Suprapubic skin (tissue), 4 donors: ENCODE data around the gene FAM53A. TPM values are rescaled to one million over a fixed set of nuclear protein-coding genes. Genes with fewer than 3 reads are reported as not detected.

Experiments
- DNase-seq, 2 donors: peaks; one replicate each; pipeline ENCODE4 v3.0.0-alpha.2; 2019; ENCODE audit warnings: low spot score in 2 of 2
- H3K27ac ChIP-seq: fragments of 200-600 bp; sonication (generic); one replicate; pipeline ENCODE4 v1.5.1; 2019
- H3K27me3 ChIP-seq: fragments of 200-600 bp; sonication (generic); one replicate; pipeline ENCODE4 v1.5.1; 2019
- H3K36me3 ChIP-seq: fragments of 200-600 bp; sonication (generic); one replicate; pipeline ENCODE4 v1.5.1; 2019
- H3K4me1 ChIP-seq: fragments of 200-600 bp; sonication (generic); one replicate; pipeline ENCODE4 v1.5.1; 2019
- H3K4me3 ChIP-seq: fragments of 200-600 bp; sonication (generic); one replicate; pipeline ENCODE4 v1.5.1; 2019; ENCODE audit warnings: mild to moderate bottlenecking
- H3K9me3 ChIP-seq: fragments of 200-600 bp; sonication (generic); one replicate; pipeline ENCODE4 v1.5.1; 2019
- EP300 ChIP-seq: sonication (generic); formaldehyde crosslinking; IDR thresholded peaks from one replicate; pipeline ENCODE4 v1.6.1; 2017; ENCODE audit warnings: antibody characterized with exemption
- POLR2A ChIP-seq, 2 donors: fragments of 450-650 bp; IDR thresholded peaks; one replicate each; pipeline ENCODE4 v1.6.1; 2017; ENCODE audit warnings: antibody characterized with exemption in 2 of 2, mild to moderate bottlenecking in 2 of 2, moderate library complexity in 2 of 2
- POLR2AphosphoS5 ChIP-seq, 3 donors: sonication (generic); formaldehyde crosslinking; IDR thresholded peaks; one replicate each; pipeline ENCODE4 v1.6.1; 2017; ENCODE audit warnings: antibody characterized with exemption in 3 of 3
- WGBS: methylation state at CpG from one replicate; pipeline ENCODE4 v1.1.5; 2018; 5-methylcytosine and 5-hydroxymethylcytosine counted together
- total RNA-seq, 4 donors: library from RNA; depleted of rRNA; stranded (reverse); fragments of >200 nt; gene quantifications; one replicate each; pipeline ENCODE4 v1.1.0, GENCODE V29; 2016
- TF ChIP-seq, protein P1 (sequence below), 2 donors: fragments of 200-600 bp in 1 of 2; fragments of 450-650 bp in 1 of 2; sonication (generic) in 1 of 2; IDR thresholded peaks; one replicate each; pipeline ENCODE4 v1.5.1; 2016 to 2019; ENCODE audit warnings: antibody characterized with exemption in 2 of 2, mild to moderate bottlenecking in 1 of 2, moderate library complexity in 1 of 2

FAM53A gene
- total RNA-seq, 4 donors from 2014 or later = 2.2 to 8.0 (median 4.9) TPM

DNA sequence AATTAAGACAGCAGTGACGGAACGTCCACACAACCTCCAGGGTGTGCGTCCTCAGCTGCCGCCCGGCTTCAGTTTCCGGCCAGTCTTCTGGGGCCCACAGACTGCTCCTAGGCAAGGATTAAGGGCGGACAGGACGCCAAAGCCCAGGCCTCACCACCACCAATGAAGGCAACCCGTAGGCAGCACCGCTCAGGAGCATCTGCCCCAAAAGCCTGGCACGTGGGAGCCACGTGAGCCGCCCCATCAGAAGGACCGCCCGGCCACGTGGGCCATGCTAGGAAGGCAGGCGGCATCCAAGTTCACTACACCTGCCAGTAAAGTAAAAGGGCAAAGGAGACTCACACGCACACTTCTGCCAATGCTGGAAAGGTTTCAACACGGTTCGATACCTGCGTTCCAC lies 14.3 kb downstream of the FAM53A start:
- 96% methylated on average over 19 of the region's 21 CpGs for WGBS
- Histone ChIP-seq H3K9me3 (no peaks in the 10 kb centered on the region), H3K36me3 (no peaks in the 10 kb centered on the region), H3K4me3 (no peak overlapping the region), H3K4me1 (no peaks in the 10 kb centered on the region), H3K27me3 (no peaks in the 10 kb centered on the region), H3K27ac (no peak overlapping the region)
- DNase-seq = no peak
- no peak for TF ChIP-seq EP300
- no peak for TF ChIP-seq POLR2AphosphoS5 (IDR thresholded peaks at IDR 0.05)
- TF ChIP-seq, protein P1, sequence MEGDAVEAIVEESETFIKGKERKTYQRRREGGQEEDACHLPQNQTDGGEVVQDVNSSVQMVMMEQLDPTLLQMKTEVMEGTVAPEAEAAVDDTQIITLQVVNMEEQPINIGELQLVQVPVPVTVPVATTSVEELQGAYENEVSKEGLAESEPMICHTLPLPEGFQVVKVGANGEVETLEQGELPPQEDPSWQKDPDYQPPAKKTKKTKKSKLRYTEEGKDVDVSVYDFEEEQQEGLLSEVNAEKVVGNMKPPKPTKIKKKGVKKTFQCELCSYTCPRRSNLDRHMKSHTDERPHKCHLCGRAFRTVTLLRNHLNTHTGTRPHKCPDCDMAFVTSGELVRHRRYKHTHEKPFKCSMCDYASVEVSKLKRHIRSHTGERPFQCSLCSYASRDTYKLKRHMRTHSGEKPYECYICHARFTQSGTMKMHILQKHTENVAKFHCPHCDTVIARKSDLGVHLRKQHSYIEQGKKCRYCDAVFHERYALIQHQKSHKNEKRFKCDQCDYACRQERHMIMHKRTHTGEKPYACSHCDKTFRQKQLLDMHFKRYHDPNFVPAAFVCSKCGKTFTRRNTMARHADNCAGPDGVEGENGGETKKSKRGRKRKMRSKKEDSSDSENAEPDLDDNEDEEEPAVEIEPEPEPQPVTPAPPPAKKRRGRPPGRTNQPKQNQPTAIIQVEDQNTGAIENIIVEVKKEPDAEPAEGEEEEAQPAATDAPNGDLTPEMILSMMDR (IDR thresholded peaks at IDR 0.05) = no peak
- TF ChIP-seq POLR2A (IDR thresholded peaks at IDR 0.05) = no peak

DNA sequence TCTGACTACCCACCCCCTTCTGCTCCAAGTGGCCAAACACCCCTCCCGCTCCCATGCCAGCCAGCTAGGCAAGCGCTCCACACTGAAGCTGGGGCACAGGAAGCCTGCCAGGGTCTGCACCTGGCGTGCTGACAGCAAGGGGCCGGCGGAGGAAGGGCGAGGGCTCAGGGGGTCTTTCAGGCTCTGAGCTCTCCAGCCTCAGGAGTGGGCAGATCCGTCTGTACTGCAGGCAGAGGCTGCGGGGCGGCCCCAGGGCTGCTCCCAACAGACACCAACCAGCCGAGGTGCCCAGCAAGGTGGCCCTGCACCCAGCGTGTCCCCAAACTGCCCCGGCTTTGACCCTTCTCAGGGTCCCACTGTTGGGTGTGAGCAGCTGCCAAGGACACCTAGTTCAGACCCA lies 14.8 kb downstream of the FAM53A start:
- Histone ChIP-seq H3K36me3 (no peaks in the 10 kb centered on the region), H3K4me1 (no peaks in the 10 kb centered on the region), H3K27me3 (no peaks in the 10 kb centered on the region), H3K27ac (no peak overlapping the region), H3K4me3 (no peak overlapping the region), H3K9me3 (no peaks in the 10 kb centered on the region)
- TF ChIP-seq, protein P1 (IDR thresholded peaks at IDR 0.05) = no peak
- TF ChIP-seq POLR2A (IDR thresholded peaks at IDR 0.05) = no peak
- WGBS = no CpG with 5 or more reads among the region's 12 CpGs
- DNase-seq = no peak

DNA sequence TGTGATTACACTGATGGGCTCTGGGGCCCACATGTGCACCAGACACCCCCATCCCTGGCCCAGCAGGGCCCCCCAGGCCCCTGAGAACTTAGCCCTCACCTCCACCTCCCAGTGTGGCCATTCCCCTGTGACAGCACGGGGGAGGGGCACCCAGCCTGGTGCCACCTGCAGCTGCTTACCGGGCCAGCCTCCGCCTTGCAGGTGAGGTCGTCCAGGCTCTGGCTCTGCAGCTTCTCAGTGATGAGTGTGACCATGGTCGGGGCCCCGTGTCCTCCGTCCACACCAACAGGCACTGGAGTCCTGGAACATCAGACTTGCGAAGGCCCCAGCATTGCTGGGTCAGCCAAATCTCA lies 15.6 kb downstream of the FAM53A start:
- TF ChIP-seq, protein P1 (IDR thresholded peaks at IDR 0.05) = no peak
- TF ChIP-seq POLR2AphosphoS5 (IDR thresholded peaks at IDR 0.05) (no peak), EP300 (no peak), POLR2A (IDR thresholded peaks at IDR 0.05) (no peak)
- no peak for DNase-seq
- no peaks in the 10 kb centered on the region for H3K4me1 ChIP-seq
- H3K4me3 ChIP-seq = no peak overlapping the region
- H3K9me3 ChIP-seq = no peaks in the 10 kb centered on the region
- 72% methylated on average over 7 of the region's 8 CpGs for WGBS
- H3K36me3 ChIP-seq = no peaks in the 10 kb centered on the region
- H3K27me3 ChIP-seq = no peaks in the 10 kb centered on the region
- no peak overlapping the region for H3K27ac ChIP-seq

DNA sequence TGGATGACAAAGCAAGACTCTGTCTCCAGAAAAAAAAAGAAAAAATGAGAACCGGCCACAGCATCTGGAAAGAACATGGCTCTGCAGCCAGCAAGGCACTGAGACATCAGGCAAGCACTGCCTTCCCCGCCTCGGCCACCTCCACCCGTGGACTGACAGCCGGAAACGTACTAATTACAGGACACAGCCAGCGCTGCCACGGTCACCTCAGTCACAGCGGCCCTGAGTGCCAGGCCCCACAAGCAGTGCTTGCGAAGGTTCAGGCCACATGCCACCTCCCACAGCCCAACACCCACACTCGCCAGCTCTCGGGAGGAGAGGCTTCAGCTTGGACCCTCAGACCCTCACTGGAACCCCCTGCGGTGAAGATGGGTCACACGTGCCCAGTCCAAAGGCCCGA lies 16.8 kb downstream of the FAM53A start:
- Histone ChIP-seq H3K4me3 (no peak overlapping the region), H3K9me3 (no peaks in the 10 kb centered on the region), H3K4me1 (no peaks in the 10 kb centered on the region), H3K27ac (no peak overlapping the region), H3K27me3 (no peaks in the 10 kb centered on the region), H3K36me3 (no peaks in the 10 kb centered on the region)
- 74% methylated on average over 15 of the region's 15 CpGs for WGBS
- TF ChIP-seq POLR2A (IDR thresholded peaks at IDR 0.05) (no peak), POLR2AphosphoS5 (IDR thresholded peaks at IDR 0.05) (no peak), EP300 (no peak)
- TF ChIP-seq, protein P1 (IDR thresholded peaks at IDR 0.05) = no peak
- DNase-seq = no peak

DNA sequence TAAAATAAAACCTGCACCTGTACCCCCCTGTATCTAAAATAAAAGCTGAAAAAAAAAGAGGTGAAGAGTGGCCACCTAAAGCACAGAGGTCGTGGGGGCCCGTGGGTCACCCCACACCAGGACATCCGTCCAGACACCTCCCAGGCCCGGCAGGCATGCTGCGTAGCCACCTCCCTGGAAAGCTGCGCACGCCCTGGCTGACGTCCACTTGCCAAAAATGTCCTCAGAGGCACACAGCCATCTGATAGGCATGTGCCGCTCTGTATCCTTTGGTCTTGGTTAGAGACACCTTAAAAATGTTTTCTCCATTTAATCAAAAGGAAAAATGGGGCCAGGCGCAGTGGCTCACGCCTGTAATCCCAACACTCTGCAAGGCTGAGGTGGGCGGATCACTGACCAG lies 17.7 kb downstream of the FAM53A start:
- Histone ChIP-seq H3K27ac (no peak overlapping the region), H3K4me3 (no peak overlapping the region), H3K4me1 (no peaks in the 10 kb centered on the region), H3K9me3 (no peaks in the 10 kb centered on the region), H3K27me3 (no peaks in the 10 kb centered on the region), H3K36me3 (no peaks in the 10 kb centered on the region)
- no peak for DNase-seq
- no peak for TF ChIP-seq EP300
- TF ChIP-seq POLR2A (IDR thresholded peaks at IDR 0.05) = no peak
- TF ChIP-seq, protein P1 (IDR thresholded peaks at IDR 0.05) = no peak
- no peak for TF ChIP-seq POLR2AphosphoS5 (IDR thresholded peaks at IDR 0.05)
- WGBS = 48% methylated on average over 12 of the region's 12 CpGs
